Tongue (tissue), 2 donors: ENCODE results near the gene FBXO44. TPM values are rescaled to one million over a fixed set of nuclear protein-coding genes. Genes with fewer than 3 reads are reported as not detected.

Experiments
- DNase-seq: peaks from one replicate; pipeline ENCODE4 v3.0.0-alpha.2; 2015
- total RNA-seq: library from RNA; depleted of rRNA; stranded (reverse); fragments of >200 nt; gene quantifications from one replicate; pipeline ENCODE4 v1.2.3, GENCODE V29; 2014

The FBXO44 gene
- total RNA-seq, 1 donor from 2014 or later, result 5.8 TPM

DNA sequence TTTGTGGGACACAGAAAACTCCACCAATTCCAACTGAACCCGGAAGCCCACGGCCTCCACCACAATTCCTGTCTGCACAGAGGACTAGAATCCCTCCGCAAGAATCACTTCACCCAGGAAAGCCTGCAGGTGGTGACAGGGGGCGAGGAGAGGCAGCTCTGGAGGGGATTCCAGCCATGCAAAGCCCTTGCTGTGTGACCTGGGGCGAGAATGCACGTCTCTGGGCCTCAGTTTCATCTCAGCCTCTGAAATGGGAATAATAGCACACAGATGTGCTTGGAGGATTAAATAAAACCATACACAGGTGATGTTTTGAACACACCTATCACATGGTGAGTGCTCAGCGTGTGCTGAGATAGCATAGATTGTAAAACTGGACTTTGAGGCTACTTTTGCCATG, 14.6 kb upstream of the FBXO44 start:
- DNase-seq, result no peak

- DNase-seq, result no peak
Measured at GRCh38 chr1:11640944-11641343, 13.7 kb upstream of the FBXO44 start.

- DNase-seq, result no peak
Measured at GRCh38 chr1:11641776-11642305, 12.8 kb upstream of the FBXO44 start.

- peak; percentile 82 for DNase-seq
Measured at GRCh38 chr1:11642418-11643017, 12.2 kb upstream of the FBXO44 start.

DNA sequence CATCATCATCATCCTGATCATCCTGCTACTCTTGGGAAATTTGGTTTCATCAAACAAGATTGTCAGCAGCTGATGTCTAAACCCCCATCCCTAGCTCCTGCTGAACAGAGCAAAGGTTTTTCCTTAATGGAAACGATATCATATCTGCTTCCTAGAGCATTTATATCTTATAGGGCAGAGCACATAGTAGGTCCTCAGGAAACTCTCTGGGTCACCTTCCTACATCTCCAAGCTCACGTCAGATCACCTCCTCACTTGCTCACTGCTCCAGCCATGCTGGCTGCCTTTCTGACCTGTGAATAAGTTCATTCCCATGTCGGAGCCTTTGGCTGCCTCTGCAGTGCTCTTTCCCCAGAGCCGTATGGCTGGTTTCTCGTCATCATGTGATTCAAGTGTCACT, 10.9 kb upstream of the FBXO44 start:
- DNase-seq, result no peak

GRCh38 chr1:11645270-11645669, 9.4 kb upstream of the FBXO44 start:
- no peak for DNase-seq

DNA sequence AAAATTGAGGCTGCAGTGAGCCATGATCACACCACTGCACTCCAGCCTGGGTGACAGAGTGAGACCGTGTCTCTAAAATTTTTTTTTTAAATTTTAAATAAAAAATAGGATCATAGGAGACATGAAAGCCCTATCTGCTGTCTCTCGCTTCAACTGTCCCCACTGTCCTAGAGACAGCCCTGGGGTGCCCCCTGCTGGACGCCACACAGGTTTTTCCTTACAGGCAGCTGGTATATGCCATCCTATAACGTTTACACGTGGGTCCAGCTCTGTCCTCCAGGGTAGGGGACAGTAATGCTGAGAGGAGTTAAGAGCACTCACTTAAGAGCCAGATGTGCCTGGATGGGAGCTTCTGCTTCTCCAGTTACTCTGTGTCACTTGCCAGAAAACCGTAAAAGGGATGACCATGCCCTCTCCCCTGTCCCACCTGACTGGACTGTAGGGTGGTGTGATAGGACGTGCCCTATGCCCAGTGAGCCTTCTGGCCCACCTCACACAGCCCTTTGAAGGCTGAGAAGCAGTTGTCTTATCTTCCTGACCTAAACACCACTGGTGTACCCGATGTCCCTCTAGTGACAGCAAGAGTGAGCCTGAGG, 8.9 kb upstream of the FBXO44 start:
- DNase-seq, result peak; percentile 90

GRCh38 chr1:11646317-11646716, 8.4 kb upstream of the FBXO44 start:
- no peak for DNase-seq

DNA sequence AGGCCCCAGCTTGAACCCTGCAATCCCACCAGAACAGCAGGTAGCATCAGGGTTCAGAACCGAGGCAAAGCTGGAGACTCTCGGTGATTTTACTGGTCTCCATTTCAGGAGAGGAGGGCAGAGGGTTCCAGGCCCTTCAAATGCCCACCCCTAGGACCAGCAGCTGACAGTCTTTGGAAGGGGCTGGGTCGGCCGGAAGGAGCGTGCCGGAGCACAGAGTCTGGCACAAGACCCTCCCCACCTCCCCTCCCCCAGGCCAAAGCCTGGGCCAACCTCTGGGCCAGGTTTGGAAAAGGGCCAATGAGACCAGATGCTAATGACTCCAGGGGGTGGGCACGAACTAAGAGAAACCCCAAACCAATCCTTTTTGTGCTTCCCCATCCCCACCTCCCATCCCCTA, 7.3 kb upstream of the FBXO44 start:
- DNase-seq, result no peak

GRCh38 chr1:11648039-11648438, 6.6 kb upstream of the FBXO44 start:
- no peak for DNase-seq

DNA sequence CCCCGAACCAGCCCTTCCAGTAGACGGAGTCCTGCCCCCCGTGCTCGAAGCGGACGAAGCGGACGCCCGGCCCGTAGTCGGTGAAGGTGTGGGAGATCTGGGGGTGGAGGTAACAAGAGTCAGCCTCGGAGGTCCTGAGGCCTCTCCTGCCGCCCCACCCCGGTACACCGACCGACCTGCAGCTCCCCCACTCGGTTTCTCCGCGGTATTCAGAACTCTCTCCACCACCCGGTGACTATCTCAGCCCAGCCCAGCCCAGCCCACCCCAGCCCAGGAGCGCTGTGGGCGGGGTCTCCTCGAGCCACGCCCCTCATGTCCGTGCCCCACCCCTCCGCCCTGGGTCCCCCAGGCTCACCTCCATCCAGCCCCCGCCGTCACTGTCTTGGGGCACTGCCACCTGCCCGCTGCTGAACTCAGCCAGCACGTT, 5.9 kb upstream of the FBXO44 start:
- DNase-seq, result no peak

DNA sequence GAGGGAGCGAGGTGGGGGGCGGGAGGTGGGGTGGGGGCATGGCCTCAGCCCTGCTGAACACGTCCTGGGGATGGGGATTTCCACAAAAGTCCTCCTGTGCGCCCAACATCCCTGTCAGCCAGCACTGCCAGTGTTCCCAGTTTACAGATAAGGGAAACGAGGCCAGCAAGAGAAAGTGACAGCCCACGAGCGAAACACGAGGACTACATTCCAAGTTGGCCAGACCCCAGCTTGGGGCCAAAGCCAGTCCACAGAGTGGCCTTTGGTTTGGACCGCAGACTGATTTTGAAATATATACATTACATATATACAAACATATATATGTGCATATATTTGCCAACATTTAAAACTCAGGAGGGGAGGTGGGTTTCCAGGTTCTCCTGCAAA, 5.4 kb upstream of the FBXO44 start:
- no peak for DNase-seq

DNA sequence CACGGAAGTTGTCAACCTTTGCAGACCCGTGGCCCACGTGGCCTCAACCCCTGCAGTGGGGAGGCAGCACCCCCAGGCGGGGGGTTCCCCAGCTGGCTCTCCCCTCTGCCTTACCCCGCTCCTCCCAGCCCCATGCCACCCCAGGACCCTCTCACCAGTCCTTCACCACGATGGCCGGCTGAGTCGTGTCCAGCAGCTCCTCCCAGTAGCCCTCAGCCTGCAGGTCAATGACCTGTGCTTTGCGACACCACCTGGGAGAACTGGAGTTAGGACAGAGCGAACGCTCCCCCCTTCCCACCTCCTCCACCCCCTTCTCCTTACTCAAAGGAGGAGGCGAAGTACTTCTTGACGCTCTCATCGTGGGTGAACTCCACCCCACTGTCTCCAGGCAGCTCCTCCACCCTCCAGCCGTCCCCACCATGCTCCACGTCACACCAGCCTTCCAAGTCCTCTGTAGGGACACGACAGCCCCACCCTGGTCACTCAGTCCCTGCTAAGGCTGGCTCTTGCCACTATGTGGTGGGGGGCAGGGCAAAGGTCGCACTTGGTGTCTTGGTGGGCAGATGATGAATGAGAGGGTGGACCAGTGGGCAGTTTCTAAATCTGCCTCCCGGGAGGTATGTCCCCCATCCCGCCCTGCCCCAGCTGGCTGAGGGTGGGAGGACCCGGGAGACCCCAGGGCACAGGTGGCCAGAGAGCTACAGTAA, 4.9 kb upstream of the FBXO44 start:
- no peak for DNase-seq

DNA sequence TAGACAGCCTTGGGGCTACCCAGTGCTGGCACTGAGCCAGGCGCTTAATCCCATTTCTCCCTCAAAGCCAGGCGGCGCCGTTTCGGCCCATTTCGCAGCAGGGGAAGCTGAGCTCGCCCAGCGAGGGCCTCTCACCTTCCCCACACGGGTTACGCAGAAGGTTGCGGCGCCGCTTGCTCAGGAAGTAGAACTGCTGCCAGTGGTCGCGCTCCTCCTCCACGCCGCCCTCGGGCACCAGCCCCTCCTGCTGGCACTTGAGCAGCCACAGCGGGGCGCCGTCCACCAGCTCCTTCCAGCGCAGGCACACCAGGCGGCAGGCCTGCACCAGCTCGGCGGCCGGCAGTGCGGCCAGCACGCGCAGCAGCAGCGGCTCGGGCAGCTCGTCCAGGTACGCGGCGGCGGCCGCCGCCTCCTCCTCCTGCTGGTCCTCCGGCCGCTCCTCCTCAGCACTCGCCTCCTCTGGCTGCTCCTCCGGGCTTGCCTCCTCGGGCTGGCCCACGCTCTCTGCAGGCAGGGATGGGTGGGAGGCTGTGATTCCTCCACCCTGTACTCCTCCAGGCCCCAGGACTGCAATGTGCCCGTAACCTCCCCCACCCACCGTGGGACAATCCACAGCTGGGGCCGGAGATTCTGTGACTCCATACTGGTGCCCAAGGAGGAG, 4.2 kb upstream of the FBXO44 start:
- DNase-seq, result peak; percentile 61

DNA sequence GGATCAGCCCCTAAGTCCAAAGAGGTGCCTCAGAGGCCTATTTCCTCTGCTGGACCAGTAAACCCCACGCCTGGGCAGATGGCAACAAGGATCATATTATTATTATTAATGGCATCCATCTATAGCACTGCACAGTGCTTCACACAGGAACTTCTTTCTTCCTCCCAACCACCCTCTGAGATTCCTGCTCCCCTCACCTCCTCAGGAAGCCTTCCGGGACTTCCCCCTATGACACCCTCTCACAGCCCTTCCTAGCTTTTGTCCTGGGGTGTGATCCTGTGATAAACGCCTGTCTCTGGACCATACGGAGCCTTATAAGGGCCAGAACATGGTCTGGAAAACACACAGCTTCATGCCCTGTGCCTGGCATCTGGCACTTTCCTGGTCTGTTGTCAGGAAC, 3.7 kb upstream of the FBXO44 start:
- no peak for DNase-seq

- no peak for DNase-seq
Measured at GRCh38 chr1:11652203-11652780, 2.4 kb upstream of the FBXO44 start.

- DNase-seq, result no peak
Measured at GRCh38 chr1:11653101-11653860, 1.4 kb upstream of the FBXO44 start.

DNA sequence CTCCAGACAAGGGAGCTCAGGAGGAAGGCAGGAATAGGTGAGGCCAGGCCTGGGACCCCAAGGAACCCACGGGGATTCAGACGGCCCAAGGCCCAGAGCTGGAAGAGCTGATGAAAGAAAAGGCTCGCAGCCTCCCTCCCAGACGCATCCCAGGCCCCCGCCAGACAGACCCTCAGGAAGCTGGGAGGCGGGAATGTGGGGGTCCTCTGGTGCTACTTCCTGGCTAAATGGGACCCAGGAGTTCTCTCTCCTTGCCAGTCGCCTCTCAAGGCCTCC, 878 bp upstream of the FBXO44 start:
- DNase-seq, result no peak

GRCh38 chr1:11654939-11655808, 497 bp downstream of the FBXO44 start:
- DNase-seq, result no peak

DNA sequence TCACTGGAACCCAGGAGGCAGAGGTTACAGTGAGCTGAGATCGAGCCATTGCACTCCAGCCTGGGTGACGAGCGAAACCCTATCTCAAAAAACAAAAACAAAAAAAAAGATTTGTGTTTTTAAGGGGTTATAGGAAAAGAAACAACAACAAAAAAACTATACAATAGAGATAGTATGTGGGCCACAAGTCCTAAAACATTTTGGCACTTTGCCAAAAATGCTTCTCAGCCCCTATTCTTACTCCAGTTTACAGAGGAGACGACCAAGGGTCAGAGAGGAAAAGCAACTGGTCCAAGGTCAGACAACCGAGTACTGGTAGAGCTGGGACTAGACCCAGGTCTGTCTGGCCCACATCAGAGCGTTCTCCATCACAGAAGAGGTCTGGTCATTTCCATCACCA, 3.0 kb downstream of the FBXO44 start:
- no peak for DNase-seq

DNA sequence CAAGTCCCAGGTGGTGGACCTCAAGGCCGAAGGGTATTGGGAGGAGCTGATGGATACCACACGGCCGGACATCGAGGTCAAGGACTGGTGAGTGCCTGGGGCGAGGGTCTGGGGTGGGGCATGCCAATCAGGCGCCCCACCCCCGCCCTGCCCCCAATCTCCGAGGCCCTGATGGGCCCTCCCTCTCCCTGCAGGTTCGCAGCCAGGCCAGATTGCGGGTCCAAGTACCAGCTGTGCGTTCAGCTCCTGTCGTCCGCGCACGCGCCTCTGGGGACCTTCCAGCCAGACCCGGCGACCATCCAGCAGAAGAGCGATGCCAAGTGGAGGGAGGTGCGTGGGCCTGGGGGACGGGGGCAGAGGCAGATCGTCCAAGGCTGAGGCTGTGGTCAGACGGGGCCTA, 3.9 kb downstream of the FBXO44 start:
- no peak for DNase-seq
